Measurements from ENCODE around the gene KIF2A.

- no peak for TF ChIP-seq CTCF (conservative IDR thresholded peaks at IDR 0.05; ENCODE audit: low read depth, low read length)
- TF ChIP-seq ELK1 (IDR thresholded peaks at IDR 0.05; ENCODE audit: borderline replicate concordance, low read depth, low read length): no peak
- no peak for TF ChIP-seq RFX5 (IDR thresholded peaks at IDR 0.05; ENCODE audit: low read depth, low read length)
- TF ChIP-seq RCOR1 (IDR thresholded peaks at IDR 0.05; ENCODE audit: insufficient replicate concordance, low read length): no peak
- no peak for TF ChIP-seq BHLHE40 (IDR thresholded peaks at IDR 0.05; ENCODE audit: low read depth, low read length)
- no peak for TF ChIP-seq RAD21 (IDR thresholded peaks at IDR 0.05; ENCODE audit: low read length)
- TF ChIP-seq CHD1 (IDR thresholded peaks at IDR 0.05; ENCODE audit: low read depth, low read length): no peak
- no peak for TF ChIP-seq POLR2A (IDR thresholded peaks at IDR 0.05; ENCODE audit: low read depth, low read length)
- no peak for TF ChIP-seq CEBPB (IDR thresholded peaks at IDR 0.05; ENCODE audit: low read depth, low read length)
- TF ChIP-seq NFE2L2 (IDR thresholded peaks at IDR 0.05; ENCODE audit: low read depth, low read length): no peak
Observed at GRCh38 chr5:62271370-62271769, 34.6 kb upstream of the KIF2A start.

All from IMR-90 (cell line).